GM18508 (cell line): ENCODE results near the gene MRAP2.

ENCODE experiments used
- ATAC-seq: cut with Tn5 transposase; IDR thresholded peaks from one replicate; pipeline ENCODE4 v1.9.1; 2021; ENCODE audit warnings: moderate number of reproducible peaks; ENCODE audit not compliant: insufficient read depth, unreplicated experiment

MRAP2 gene

GRCh38 chr6:84033523-84034451 is at the start of gene MRAP2:
TSS of gene MRAP2 (plus strand) at chr6:84033772. CDS start at chr6:84055319, 21,547 bp downstream.
- no peak for ATAC-seq

DNA sequence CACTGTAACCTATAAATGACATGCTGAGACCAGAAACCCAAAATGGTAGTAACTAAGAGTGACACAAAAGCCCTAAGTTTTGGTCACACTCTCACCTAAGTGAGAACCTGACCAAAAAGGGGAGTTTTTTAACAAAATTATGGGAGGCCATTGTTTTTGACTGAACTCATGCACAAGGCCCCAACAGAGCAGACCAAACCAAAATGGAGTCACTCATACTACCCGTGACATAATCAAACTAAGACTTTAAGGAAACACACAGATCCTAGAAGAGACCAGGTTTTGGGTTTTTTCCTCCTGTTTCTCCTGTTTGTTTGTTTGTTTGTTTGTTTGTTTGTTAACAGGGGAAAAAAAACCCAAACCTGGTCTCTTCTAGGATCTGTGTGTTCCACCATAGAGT is 49.2 kb upstream of the MRAP2 start:
- ATAC-seq = no peak

DNA sequence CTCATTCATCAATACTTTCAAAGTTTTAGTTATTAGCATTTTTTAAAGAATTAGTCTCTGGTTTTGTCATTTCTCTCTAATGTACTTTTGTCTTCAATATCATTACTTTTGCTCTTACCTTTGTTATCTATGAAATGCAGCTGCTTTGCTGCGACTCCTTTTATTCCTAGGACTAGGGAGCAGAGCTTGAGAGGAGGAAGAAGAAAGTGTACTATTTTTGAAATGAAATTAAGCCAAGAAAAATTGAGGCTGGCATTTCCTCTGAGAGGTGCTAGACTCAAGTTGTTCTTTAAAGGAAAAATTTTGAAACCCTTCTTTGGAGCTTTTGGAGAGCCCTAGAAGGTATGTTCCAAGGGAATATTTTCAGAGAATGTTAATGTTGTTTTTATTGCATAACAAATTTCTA is 48.3 kb upstream of the MRAP2 start:
- no peak for ATAC-seq

DNA sequence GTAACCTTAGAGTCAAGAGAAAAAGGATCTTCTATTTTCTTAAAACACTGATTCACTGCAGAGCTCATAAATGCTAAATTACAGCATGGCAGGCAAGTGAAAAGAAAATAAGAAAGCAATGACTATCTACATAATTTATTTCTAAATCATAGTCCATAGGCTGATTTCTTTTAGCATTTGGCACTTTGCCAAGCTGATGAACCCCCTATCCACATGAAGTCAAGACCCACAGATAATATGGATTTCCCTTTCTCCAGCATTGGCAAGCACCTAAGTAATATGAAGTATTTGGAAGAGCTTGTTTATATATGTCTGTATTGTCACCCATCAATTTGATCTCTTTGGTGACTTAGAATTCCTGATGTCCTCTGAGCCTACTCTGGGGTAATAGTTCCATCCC is 47.9 kb upstream of the MRAP2 start:
- no peak for ATAC-seq

DNA sequence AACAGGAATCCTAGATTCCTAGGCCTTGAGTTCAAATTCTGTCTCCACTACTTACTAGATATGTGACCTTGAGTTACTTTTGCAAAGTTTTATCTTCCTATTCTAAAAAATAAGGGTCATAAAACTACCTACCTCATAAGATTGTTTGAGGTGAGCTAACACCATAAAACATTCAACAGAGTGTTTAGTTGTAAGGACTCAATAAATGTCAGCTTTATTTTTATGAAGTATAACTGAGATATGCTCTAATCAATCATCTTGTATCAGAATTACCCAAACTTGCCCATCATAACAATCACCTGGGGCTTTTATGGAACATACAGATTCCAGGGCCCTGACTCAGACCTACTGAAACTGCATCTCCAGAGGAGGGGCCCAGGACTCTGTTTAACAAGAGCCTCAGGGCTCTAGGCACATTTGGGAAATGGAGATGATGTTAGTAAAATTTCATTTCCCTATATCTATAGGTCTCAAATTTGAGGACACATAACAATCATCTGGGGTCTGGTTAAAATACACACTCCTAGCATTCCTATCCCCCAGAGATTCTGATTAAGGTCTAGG is 35.5 kb upstream of the MRAP2 start:
- no peak for ATAC-seq

DNA sequence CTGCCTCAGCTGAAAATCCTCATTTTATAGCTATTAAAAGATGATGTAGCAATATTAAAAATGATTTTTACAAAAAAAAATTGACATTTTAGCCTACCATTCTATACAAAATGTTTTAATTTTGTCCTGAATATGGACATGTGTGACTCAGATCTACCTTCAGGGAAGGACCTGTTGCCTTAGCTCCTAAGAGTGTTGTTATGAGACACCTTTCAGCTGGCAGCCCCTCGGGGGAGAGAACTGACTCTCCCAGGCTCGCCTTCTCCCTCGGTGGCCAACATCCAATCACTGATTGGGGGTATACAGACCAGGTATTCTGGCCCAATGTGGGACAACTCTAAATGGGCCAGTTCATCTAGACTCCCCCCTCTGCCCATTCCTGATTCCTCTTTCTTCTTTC is 32.5 kb upstream of the MRAP2 start:
- ATAC-seq = no peak

- no peak for ATAC-seq
These were observed 31.3 kb upstream of the MRAP2 start for GRCh38 chr6:84002226-84002625.

- ATAC-seq = no peak
These were observed 30.4 kb upstream of the MRAP2 start for GRCh38 chr6:84003131-84003530.

DNA sequence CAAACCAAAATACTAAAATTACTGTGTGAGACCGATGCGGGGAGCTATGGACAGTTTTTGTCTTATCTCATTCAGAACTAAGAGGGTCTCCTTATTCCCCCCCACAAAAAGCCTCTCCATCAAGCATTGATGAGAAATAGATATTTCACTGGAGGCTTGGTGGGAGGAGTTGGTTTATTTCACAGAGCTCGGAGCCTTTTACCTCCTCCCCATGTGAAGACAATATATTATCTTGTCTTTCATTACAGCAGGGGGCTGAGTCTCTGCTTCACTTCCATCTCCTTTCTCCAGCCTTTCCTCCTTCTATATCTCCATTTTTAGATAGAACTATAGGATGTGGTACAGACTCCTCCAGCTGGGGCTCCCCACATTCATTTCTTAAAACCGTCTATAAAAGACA is 29.9 kb upstream of the MRAP2 start:
- no peak for ATAC-seq

DNA sequence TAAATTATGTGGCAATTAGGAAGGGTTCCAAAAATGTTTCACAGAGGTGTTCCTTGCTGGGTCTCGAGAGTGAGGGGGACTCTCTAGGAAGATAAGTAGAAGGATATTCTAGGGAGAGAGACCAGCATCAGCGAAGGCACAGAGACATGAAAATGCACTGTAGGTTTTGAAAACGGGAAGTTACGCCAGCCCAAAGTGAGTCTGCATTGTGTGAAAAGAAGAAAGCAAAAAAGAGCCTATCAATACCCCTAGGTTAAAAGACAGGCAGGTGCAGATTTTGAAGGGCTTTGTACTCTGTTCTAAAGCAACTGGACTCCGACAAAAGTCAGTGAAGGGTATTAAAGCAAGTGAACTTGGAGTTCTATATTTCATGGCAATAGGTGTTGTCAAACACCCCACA is 25.7 kb upstream of the MRAP2 start:
- ATAC-seq = no peak

DNA sequence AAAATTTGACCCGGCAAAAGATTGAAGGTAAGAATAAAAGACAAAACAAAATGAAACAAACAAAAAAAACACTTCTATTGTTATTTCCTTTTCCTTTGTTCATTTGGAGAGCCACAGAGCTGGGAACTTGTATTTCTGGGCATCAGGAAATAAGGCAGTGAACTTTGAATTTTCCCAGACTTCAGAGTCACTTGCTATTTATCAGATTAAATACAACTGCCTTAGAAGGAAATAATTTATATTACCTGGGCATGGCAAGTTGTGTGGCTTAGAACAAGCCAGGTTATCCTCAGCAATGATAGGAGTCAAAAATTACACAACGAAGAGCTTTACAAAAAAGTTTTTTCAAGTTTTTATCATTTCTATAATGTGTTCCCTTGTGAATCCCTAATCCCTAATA is 20.2 kb upstream of the MRAP2 start:
- ATAC-seq = no peak

DNA sequence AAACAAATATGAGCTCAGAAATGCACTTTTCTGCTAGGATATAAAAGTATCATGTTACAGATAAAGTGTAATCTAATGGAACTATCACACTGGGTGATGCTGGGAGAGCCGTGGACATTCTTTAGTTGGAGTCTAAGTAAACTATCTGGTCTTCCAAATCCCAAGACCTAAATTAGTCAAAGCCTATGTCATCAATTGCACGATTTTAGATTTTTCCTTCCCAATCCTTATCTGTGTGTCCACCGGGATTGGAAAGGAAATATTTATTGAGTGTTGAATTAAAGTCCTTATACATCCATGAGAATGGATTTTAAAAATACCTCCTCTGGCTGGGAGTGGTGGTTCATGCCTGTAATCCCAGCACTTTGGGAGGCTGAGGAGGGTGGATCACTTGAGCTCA is 19.6 kb upstream of the MRAP2 start:
- ATAC-seq = no peak

GRCh38 chr6:84016029-84016428 is 17.5 kb upstream of the MRAP2 start:
- ATAC-seq = no peak

GRCh38 chr6:84017709-84018452 is 15.7 kb upstream of the MRAP2 start:
- ATAC-seq = no peak

DNA sequence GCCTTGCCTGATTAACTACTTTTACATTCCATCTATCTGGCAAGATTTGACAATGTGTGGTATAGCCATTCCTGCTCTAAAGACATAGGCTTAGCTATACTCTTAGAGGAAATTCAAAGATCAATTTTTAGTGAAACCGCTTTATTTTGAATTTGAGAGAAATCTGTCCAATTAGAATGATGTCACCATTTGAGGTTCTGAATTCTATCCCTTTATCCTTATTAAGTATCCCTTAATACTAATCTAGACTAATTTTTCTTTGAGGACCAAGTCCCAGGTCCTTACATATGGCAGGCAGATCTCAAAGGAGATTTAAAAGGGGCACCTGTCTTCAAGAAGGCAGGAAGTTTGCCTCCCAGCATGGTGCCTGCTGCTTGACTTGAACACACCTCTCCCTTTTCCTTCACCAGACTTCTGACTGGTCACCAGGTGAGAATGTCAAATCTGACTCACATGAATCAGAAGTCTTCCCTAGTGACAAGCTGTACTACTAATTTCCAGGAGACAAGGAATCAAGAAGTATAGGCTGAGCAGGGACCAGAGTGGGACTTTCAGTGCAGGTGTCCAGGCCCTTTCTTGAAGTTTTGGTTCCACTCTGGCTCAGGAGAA is 15.0 kb upstream of the MRAP2 start:
- ATAC-seq = no peak

- no peak for ATAC-seq
These were observed 14.3 kb upstream of the MRAP2 start for GRCh38 chr6:84019141-84019841.

- no peak for ATAC-seq
These were observed 13.7 kb upstream of the MRAP2 start for GRCh38 chr6:84019842-84020211.

DNA sequence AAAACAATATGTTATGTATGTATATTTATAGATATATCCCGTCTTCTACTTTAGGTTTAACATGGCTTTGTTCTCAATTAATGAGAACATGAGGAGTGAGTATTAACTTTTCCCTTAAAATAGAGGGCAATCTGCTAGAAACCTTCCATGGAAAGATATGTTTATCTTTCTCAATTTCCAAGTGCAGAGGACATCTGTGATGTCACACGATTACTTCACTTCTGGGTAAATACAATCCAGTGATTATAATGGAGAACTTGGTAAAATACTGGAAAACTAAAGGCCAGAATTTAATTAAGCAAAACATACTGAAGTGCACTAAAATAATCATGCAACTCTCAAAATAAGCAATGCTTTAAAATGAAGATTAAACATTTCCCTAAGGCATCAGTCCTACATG is 11.9 kb upstream of the MRAP2 start:
- ATAC-seq = no peak

DNA sequence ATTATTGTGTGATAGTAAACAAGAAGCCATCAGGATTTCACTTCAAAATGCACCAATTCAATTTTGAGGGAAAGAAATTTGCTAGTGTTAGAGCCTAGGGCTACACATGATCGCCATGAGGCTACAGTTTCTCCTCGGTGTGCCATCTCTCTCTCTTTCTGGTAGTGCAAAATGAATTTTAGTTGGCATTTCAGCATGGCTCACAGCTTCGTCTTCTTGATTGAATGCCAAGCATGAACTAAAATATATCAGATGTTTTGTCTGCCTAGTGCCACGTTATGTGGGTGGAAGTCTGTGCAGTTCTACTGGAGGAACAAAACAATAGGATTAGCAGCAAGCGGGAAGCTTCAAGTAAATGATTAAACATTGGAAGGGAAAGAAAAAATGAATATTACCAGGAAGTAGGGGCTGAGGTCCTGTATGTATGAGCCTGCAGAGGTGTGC is 6.8 kb upstream of the MRAP2 start:
- no peak for ATAC-seq
